Mesothelial cell of epicardium (in vitro differentiated cells): Measurements from ENCODE around the gene SLC8A1. TPM values are rescaled to one million over a fixed set of nuclear protein-coding genes. Genes with fewer than 3 reads are reported as not detected.

Experiments used
- DNase-seq, 2 experiments: peaks; one replicate each; pipeline ENCODE4 v3.0.0; 2021; ENCODE audit warnings: low spot score in 2 of 2; ENCODE audit not compliant: unreplicated experiment in 2 of 2
- H3K27ac Mint-ChIP-seq: 2 replicates; pipeline ENCODE4 v1.8.0; 2021; ENCODE audit warnings: mixed read lengths
- H3K27me3 Mint-ChIP-seq: 2 replicates; pipeline ENCODE4 v1.8.0; 2021; ENCODE audit warnings: low read depth, mixed read lengths
- H3K36me3 Mint-ChIP-seq: 2 replicates; pipeline ENCODE4 v1.8.0; 2021; ENCODE audit warnings: mixed read lengths
- H3K4me1 Mint-ChIP-seq: 2 replicates; pipeline ENCODE4 v1.8.0; 2021; ENCODE audit warnings: mixed read lengths
- H3K4me3 Mint-ChIP-seq: 2 replicates; pipeline ENCODE4 v1.8.0; 2021; ENCODE audit warnings: mild to moderate bottlenecking, moderate library complexity, mixed read lengths
- H3K9me3 Mint-ChIP-seq: 2 replicates; pipeline ENCODE4 v1.8.0; 2021; ENCODE audit warnings: mixed read lengths
- CTCF ChIP-seq: fragments of 200-600 bp; sonication (generic); IDR thresholded peaks from one replicate; pipeline ENCODE4 v1.5.0; 2021; ENCODE audit warnings: antibody characterized with exemption; ENCODE audit not compliant: unreplicated experiment
- total RNA-seq: library from RNA; stranded (reverse); gene quantifications from 3 replicates; pipeline ENCODE4 v1.2.1, GENCODE V29; 2021

The SLC8A1 gene
- total RNA-seq, 1 donor from 2014 or later, result 29.6 TPM

DNA sequence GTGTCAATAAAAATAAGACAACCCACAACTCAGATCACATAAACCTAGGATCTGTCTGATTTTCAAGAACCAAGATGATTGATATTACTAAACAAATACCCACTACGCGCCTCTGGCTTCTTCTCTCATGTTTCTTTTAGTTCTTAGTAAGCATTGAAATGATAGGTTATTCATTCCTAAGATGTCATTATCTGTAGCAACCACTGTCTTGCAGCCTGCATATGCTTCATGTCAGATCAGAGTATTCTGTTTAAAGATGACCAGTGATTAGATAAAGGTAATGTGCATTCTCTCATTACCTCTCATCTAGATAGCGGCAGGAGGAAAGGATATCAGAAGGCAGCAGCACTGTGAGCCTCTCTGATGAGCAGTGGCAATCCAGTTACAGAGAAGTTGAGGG is 112.9 kb downstream of the SLC8A1 start:
- TF ChIP-seq CTCF, result no peak
- no peaks in the 10 kb centered on the region for H3K27me3 Mint-ChIP-seq

GRCh38 chr2:40332191-40332826 is 119.6 kb downstream of the SLC8A1 start:
- peaks cover 44% of the 10 kb centered on the region for H3K4me1 Mint-ChIP-seq
- H3K36me3 Mint-ChIP-seq, result no peaks in the 10 kb centered on the region
- no peak overlapping the region for H3K4me3 Mint-ChIP-seq
- H3K27ac Mint-ChIP-seq, result peak overlapping the region; percentile 93
- no peaks in the 10 kb centered on the region for H3K9me3 Mint-ChIP-seq
- no peaks in the 10 kb centered on the region for H3K27me3 Mint-ChIP-seq
- no peak for TF ChIP-seq CTCF
- DNase-seq, result peak in 1 of 2 experiments; percentile 20

More for the DNA sequence above, 112.9 kb downstream of the SLC8A1 start:
- peaks cover 17% of the 10 kb centered on the region for H3K4me1 Mint-ChIP-seq
- H3K36me3 Mint-ChIP-seq, result no peaks in the 10 kb centered on the region
- no peak for DNase-seq
- H3K27ac Mint-ChIP-seq, result peak overlapping the region; percentile 11
- H3K4me3 Mint-ChIP-seq, result no peak overlapping the region
- no peaks in the 10 kb centered on the region for H3K9me3 Mint-ChIP-seq

- DNase-seq, result no peak
- no peak overlapping the region for H3K4me3 Mint-ChIP-seq
- no peaks in the 10 kb centered on the region for H3K27me3 Mint-ChIP-seq
Measured at GRCh38 chr2:40330096-40330495, 121.8 kb downstream of the SLC8A1 start.

GRCh38 chr2:40329739-40330030 is 122.2 kb downstream of the SLC8A1 start:
- Mint-ChIP-seq H3K4me1 (peaks cover 44% of the 10 kb centered on the region), H3K27me3 (no peaks in the 10 kb centered on the region), H3K27ac (peak overlapping the region; percentile 63), H3K9me3 (peaks cover 5% of the 10 kb centered on the region), H3K4me3 (no peak overlapping the region), H3K36me3 (no peaks in the 10 kb centered on the region)
- TF ChIP-seq CTCF, result no peak
- no peak for DNase-seq

More at GRCh38 chr2:40330096-40330495, 121.8 kb downstream of the SLC8A1 start:
- Mint-ChIP-seq H3K27ac (no peak overlapping the region), H3K9me3 (peaks cover 5% of the 10 kb centered on the region), H3K36me3 (no peaks in the 10 kb centered on the region), H3K4me1 (peaks cover 40% of the 10 kb centered on the region)
- no peak for TF ChIP-seq CTCF

DNA sequence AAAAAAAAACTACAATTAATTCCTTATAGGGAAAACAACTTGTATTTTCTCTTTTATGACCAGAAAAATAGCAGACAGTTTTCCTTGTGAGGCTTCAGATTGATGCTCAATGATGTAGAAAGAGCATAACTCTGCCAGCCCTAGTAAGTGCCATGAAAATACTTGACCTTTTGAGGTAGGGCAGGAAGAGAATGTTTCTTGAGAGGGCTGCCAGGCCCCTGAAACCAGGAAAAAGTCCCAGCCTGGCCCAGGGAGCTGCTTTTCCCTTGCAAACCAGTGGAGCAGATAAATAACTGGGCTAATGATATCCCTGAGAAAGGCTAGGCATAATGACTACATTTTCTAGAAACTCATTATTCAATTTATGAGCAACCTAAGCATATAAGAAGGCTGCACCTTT is 126.8 kb downstream of the SLC8A1 start:
- Mint-ChIP-seq H3K27me3 (no peaks in the 10 kb centered on the region), H3K9me3 (peaks cover 5% of the 10 kb centered on the region), H3K4me1 (peaks cover 39% of the 10 kb centered on the region), H3K36me3 (no peaks in the 10 kb centered on the region), H3K27ac (peak overlapping the region; percentile 2), H3K4me3 (no peak overlapping the region)
- TF ChIP-seq CTCF, result no peak
- DNase-seq, result no peak

DNA sequence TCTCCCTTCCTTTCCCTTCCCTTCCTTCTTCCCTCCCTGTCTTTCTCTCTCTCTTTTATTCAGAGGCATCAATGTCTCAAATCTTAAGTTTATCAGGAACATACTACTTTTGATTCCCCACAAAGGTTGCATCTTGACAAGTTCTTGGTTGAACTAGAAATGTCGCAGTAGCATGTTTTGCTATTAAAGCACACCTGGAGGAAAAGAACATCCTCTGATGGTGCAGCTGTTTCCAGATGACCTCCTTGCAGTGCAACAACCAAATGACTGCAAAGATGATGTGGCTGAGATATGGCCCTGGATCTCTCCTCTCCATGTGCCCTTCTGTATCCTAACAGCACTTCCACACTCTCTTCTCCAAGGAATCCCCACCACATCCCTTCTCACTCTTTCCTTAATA is 127.2 kb downstream of the SLC8A1 start:
- H3K9me3 Mint-ChIP-seq, result peaks cover 5% of the 10 kb centered on the region
- no peaks in the 10 kb centered on the region for H3K36me3 Mint-ChIP-seq
- no peak for DNase-seq
- no peak overlapping the region for H3K4me3 Mint-ChIP-seq
- peaks cover 37% of the 10 kb centered on the region for H3K4me1 Mint-ChIP-seq
- H3K27me3 Mint-ChIP-seq, result no peaks in the 10 kb centered on the region
- H3K27ac Mint-ChIP-seq, result peak overlapping the region; percentile 2
- no peak for TF ChIP-seq CTCF
